Upper lobe of right lung (tissue), 1 donor: ENCODE measurements around the gene GLCCI1. TPM values are rescaled to one million over a fixed set of nuclear protein-coding genes. Genes with fewer than 3 reads are reported as not detected.
"Not testable (repeated sequence)": the region's sequence is repeated elsewhere in the genome, so short reads cannot be mapped to it uniquely, and the experiment has no call there.

Experiments
- ATAC-seq: fragments of 200-7000 bp; cut with Tn5 transposase; one replicate; pipeline ENCODE4 v1.9.1; 2020; ENCODE audit warnings: mild to moderate bottlenecking, moderate library complexity
- DNase-seq: peaks from one replicate; pipeline ENCODE4 v3.0.0-alpha.2; 2020
- H3K27ac ChIP-seq: fragments of 200-600 bp; one replicate; pipeline ENCODE4 v1.8.0; 2022
- H3K27me3 ChIP-seq: fragments of 200-600 bp; one replicate; pipeline ENCODE4 v1.8.0; 2022; ENCODE audit warnings: mild to moderate bottlenecking
- H3K36me3 ChIP-seq: fragments of 200-600 bp; one replicate; pipeline ENCODE4 v1.8.0; 2022
- H3K4me1 ChIP-seq: fragments of 200-600 bp; one replicate; pipeline ENCODE4 v1.8.0; 2022
- H3K4me3 ChIP-seq: fragments of 200-600 bp; one replicate; pipeline ENCODE4 v1.8.0; 2022; ENCODE audit warnings: mild to moderate bottlenecking
- H3K9me3 ChIP-seq: fragments of 200-600 bp; one replicate; pipeline ENCODE4 v1.8.0; 2022
- intact Hi-C: fragments of 100-400 bp; cut with DNase I; formaldehyde crosslinking; loops from one replicate; pipeline ENCODE4 v1.11.0; 2022
- total RNA-seq: library from RNA; stranded (reverse); fragmentation: NEBNext Ultra II Directional; extraction: Animal tissue kit (Norgen Biotek cat#: 25700); gene quantifications from one replicate; pipeline ENCODE4 v1.2.1, GENCODE V29; 2021
- TF ChIP-seq, protein P1 (sequence below): fragments of 200-600 bp; IDR thresholded peaks from one replicate; pipeline ENCODE4 v1.8.0; 2022; ENCODE audit warnings: antibody characterized with exemption
- donor health status: DM: no; HTN: yes; CAD: no; lungs with severe emphysema.

Gene GLCCI1
- total RNA-seq, 1 donor from 2014 or later, result 45.1 TPM

DNA sequence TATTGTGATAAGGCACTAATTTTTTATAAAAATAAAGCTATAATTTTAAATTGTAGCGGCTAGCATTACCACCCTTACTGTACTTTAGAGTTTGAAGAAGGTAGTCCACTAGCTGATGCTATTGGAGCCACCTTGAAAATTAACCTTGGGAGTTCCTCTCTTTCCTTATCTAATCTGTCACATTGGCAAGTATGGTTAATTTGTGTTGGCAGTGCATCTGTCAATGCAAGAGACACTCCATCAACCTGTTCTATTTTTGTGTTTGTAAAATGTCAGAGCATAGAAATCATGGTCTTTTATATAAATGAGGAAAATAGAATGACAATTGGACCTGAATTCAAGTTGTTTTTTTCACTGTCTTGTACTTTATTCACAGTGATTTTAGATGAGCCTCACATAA lies 20.5 kb downstream of the GLCCI1 start:
- Histone ChIP-seq H3K9me3 (peaks cover 9% of the 10 kb centered on the region), H3K27ac (no peak overlapping the region), H3K36me3 (no peaks in the 10 kb centered on the region), H3K4me1 (no peaks in the 10 kb centered on the region), H3K4me3 (no peak overlapping the region), H3K27me3 (no peaks in the 10 kb centered on the region)
- DNase-seq, result no peak
- ATAC-seq, result no peak
- TF ChIP-seq, protein P1, sequence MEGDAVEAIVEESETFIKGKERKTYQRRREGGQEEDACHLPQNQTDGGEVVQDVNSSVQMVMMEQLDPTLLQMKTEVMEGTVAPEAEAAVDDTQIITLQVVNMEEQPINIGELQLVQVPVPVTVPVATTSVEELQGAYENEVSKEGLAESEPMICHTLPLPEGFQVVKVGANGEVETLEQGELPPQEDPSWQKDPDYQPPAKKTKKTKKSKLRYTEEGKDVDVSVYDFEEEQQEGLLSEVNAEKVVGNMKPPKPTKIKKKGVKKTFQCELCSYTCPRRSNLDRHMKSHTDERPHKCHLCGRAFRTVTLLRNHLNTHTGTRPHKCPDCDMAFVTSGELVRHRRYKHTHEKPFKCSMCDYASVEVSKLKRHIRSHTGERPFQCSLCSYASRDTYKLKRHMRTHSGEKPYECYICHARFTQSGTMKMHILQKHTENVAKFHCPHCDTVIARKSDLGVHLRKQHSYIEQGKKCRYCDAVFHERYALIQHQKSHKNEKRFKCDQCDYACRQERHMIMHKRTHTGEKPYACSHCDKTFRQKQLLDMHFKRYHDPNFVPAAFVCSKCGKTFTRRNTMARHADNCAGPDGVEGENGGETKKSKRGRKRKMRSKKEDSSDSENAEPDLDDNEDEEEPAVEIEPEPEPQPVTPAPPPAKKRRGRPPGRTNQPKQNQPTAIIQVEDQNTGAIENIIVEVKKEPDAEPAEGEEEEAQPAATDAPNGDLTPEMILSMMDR, result no peak
- intact Hi-C loops, result no loop called here

DNA sequence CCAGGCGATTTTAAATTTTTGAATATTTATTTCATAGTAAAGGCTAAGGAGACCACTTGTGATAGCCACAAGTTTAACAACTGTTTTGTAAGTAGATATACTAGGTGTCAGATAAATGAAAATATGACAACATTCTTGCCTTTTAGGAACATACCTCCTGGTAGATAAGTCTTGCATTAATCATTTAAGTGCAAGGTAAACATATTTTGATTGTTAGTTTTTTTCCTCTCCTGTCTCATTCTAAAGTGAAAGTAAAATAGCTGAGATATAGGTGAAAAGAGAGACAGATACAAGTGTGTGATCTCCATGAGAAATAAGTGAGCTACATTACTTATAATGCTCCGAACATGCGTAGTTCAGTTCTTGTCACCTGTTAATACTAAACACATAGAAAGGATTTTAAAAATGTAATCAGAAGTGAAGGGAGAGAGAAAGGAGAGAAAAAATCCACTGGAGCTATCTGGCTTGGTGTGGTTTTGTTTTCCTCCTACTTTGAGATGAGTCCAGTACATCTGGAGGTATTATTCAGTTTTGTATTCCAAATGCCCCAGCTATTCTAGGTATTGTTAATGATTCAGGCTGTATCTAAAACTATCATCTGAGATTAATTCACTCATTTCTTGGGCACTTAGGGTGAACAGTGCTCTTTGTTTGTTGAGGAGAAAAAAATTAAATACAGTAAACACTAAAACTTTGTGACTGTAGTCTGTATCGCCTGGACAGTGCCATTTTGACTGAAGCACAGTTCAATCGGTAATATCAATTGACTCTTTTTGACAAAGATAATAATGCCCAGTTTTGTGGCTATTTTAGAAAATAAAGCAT lies 21.2 kb downstream of the GLCCI1 start:
- no peaks in the 10 kb centered on the region for H3K4me1 ChIP-seq
- ATAC-seq, result no peak
- DNase-seq, result no peak
- TF ChIP-seq, protein P1, result no peak
- no peaks in the 10 kb centered on the region for H3K36me3 ChIP-seq
- peaks cover 9% of the 10 kb centered on the region for H3K9me3 ChIP-seq
- H3K27ac ChIP-seq, result no peak overlapping the region
- H3K4me3 ChIP-seq, result no peak overlapping the region
- no peaks in the 10 kb centered on the region for H3K27me3 ChIP-seq
- intact Hi-C loops, result no loop called here

DNA sequence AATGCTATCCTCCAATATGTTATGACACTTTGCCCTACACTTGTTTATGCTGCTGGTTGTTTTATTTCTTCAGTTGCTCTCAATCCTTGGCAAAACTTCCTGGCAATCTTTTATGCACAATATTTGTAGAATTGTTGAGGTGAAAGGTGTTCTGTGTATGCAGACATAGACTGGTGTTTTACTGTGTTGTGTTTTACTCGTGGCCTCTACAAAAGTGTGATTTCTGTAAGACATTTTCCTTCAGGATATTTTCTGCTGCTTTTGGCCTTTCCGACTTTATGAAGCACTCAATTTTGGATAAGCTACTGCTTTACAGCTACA lies 21.8 kb downstream of the GLCCI1 start:
- Histone ChIP-seq H3K4me3 (no peak overlapping the region), H3K36me3 (no peaks in the 10 kb centered on the region), H3K27ac (no peak overlapping the region), H3K4me1 (no peaks in the 10 kb centered on the region), H3K27me3 (no peaks in the 10 kb centered on the region), H3K9me3 (peaks cover 9% of the 10 kb centered on the region)
- DNase-seq, result no peak
- TF ChIP-seq, protein P1, result no peak
- no peak for ATAC-seq
- intact Hi-C loops, result no loop called here

DNA sequence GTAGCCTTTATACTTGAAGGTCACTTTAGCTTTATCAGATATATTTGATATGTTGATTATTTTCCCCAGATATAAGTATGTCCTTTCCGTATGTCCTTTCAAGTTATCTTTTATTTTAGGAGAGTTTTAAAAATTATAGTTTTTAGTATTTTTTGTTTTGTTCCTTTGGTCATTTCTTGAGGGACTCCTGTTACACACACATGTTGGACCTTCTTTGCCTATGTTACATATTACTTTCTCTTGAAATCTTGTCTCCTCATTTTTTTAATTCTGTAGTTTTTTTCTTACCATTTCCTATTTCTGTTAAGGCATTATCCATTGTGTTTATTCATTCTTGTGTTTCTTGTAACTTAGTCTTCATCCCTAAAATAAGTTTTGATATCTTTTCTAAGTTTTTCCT lies 23.9 kb downstream of the GLCCI1 start:
- Histone ChIP-seq H3K4me1 (peaks cover 4% of the 10 kb centered on the region), H3K36me3 (no peaks in the 10 kb centered on the region), H3K27ac (no peak overlapping the region), H3K9me3 (peaks cover 9% of the 10 kb centered on the region), H3K27me3 (no peaks in the 10 kb centered on the region), H3K4me3 (no peak overlapping the region)
- intact Hi-C loops, result no loop called here
- DNase-seq (no peak), ATAC-seq (no peak)
- TF ChIP-seq, protein P1, result no peak

DNA sequence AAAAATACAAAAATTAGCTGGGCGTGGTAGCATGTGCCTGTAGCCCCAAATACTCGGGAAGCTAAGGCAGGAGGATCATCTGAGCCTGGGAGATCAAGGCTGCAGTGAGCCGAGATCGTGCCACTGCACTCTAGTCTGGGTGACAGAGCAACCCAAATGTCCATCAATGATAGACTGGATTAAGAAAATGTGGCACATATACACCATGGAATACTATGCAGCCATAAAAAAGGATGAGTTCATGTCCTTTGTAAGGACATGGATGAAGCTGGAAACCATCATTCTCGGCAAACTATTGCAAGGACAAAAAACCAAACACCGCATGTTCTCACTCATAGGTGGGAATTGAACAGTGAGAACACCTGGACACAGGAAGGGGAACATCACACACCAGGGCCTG lies 26.8 kb downstream of the GLCCI1 start:
- ATAC-seq, intact Hi-C loops: not testable (repeated sequence)

DNA sequence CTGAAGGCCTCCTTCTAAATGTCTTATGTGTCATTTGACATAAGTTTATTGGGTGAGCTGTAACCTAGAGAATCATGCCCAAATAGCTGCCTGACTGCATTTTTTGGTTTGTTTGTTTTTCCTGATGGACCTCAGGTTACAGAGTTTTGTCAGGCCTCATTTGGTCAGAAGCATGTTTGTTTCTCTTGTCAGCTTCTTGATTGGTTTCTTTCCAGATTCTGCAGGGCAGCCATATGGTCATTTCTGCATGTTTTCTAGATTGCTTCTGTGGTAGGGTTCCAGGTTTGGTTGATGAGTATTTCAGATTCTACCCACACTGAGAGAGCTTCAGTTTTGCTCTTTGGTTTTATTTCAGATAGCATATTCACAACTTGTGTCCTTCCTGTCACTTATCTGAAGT lies 28.0 kb downstream of the GLCCI1 start:
- TF ChIP-seq, protein P1, result no peak
- ATAC-seq, result no peak
- no peak overlapping the region for H3K4me3 ChIP-seq
- no peak overlapping the region for H3K27ac ChIP-seq
- DNase-seq, result no peak
- H3K9me3 ChIP-seq, result peaks cover 9% of the 10 kb centered on the region
- H3K27me3 ChIP-seq, result no peaks in the 10 kb centered on the region
- intact Hi-C loops, result no loop called here
- H3K4me1 ChIP-seq, result peaks cover 4% of the 10 kb centered on the region
- no peaks in the 10 kb centered on the region for H3K36me3 ChIP-seq

More for the DNA sequence above, 26.8 kb downstream of the GLCCI1 start:
- H3K9me3 ChIP-seq, DNase-seq, H3K27ac ChIP-seq, H3K36me3 ChIP-seq, H3K4me3 ChIP-seq, H3K27me3 ChIP-seq, H3K4me1 ChIP-seq: not testable (repeated sequence)
